SK-N-SH treated with all-trans-retinoic acid at 6 μM for 48 hours (cell line): Measurements from ENCODE around the gene FLT4.

ENCODE experiments used
- ATAC-seq: fragments of 200-7000 bp; cut with Tn5 transposase; 3 replicates; pipeline ENCODE4 v1.9.1; 2020; ENCODE audit warnings: mild to moderate bottlenecking, moderate library complexity
- ARNTL ChIP-seq: fragments of 450-650 bp; formaldehyde crosslinking; IDR thresholded peaks from 2 replicates; pipeline ENCODE4 v1.5.0; 2020; ENCODE audit warnings: low read depth, mild to moderate bottlenecking, moderate library complexity, borderline replicate concordance
- BACH2 ChIP-seq: fragments of 250-450 bp; sonication (Bioruptor Pico); IDR thresholded peaks from 2 replicates; pipeline ENCODE4 v1.9.0; 2021; ENCODE audit warnings: mild to moderate bottlenecking, borderline replicate concordance
- CREB5 ChIP-seq: fragments of 250-450 bp; sonication (Bioruptor Pico); IDR thresholded peaks from 2 replicates; pipeline ENCODE4 v1.5.1; 2020; ENCODE audit warnings: low read depth, mild to moderate bottlenecking, moderate library complexity
- CSDC2 ChIP-seq: fragments of 250-450 bp; sonication (Bioruptor Pico); IDR thresholded peaks from 2 replicates; pipeline ENCODE4 v1.5.0; 2020; ENCODE audit warnings: mild to moderate bottlenecking, moderate library complexity
- GLIS3 ChIP-seq: fragments of 250-450 bp; sonication (Bioruptor Pico); IDR thresholded peaks from 2 replicates; pipeline ENCODE4 v1.5.0; 2020; ENCODE audit warnings: mild to moderate bottlenecking, moderate library complexity
- ISL1 ChIP-seq: fragments of 250-450 bp; sonication (Bioruptor Pico); IDR thresholded peaks from 2 replicates; pipeline ENCODE4 v2.1.2; 2022; ENCODE audit warnings: mild to moderate bottlenecking, moderate library complexity
- OSR1 ChIP-seq: fragments of 250-450 bp; sonication (Bioruptor Pico); IDR thresholded peaks from 2 replicates; pipeline ENCODE4 v1.8.0; 2022; ENCODE audit warnings: moderate library complexity, mild to moderate bottlenecking, inconsistent platforms
- PATZ1 ChIP-seq: fragments of 250-450 bp; sonication (Bioruptor Pico); IDR thresholded peaks from 2 replicates; pipeline ENCODE4 v1.8.0; 2020; ENCODE audit warnings: mild to moderate bottlenecking, moderate library complexity, borderline replicate concordance
- POU6F1 ChIP-seq: fragments of 250-450 bp; sonication (Bioruptor Pico); IDR thresholded peaks from 2 replicates; pipeline ENCODE4 v1.8.0; 2021; ENCODE audit warnings: low read depth, mild to moderate bottlenecking, moderate library complexity, borderline replicate concordance
- PPARA ChIP-seq: fragments of 250-450 bp; sonication (Bioruptor Pico); IDR thresholded peaks from 2 replicates; pipeline ENCODE4 v1.5.0; 2020; ENCODE audit warnings: mild to moderate bottlenecking, borderline replicate concordance
- RARB ChIP-seq: fragments of 250-450 bp; sonication (Bioruptor Pico); IDR thresholded peaks from 2 replicates; pipeline ENCODE4 v1.8.0; 2021; ENCODE audit warnings: mild to moderate bottlenecking, moderate library complexity
- SNAI2 ChIP-seq: fragments of 250-450 bp; sonication (Bioruptor Pico); IDR thresholded peaks from 2 replicates; pipeline ENCODE4 v1.5.0; 2020; ENCODE audit warnings: mild to moderate bottlenecking, moderate library complexity
- TCF4 ChIP-seq: fragments of 250-450 bp; sonication (Bioruptor Pico); IDR thresholded peaks from 2 replicates; pipeline ENCODE4 v1.8.0; 2021; ENCODE audit warnings: mild to moderate bottlenecking, moderate library complexity, borderline replicate concordance
- ZC3H10 ChIP-seq: fragments of 250-450 bp; sonication (Bioruptor Pico); IDR thresholded peaks from 2 replicates; pipeline ENCODE4 v1.5.1; 2021; ENCODE audit warnings: mild to moderate bottlenecking, moderate library complexity
- ZFP3 ChIP-seq: fragments of 250-450 bp; sonication (Bioruptor Pico); IDR thresholded peaks from 2 replicates; pipeline ENCODE4 v1.5.0; 2020; ENCODE audit warnings: mild to moderate bottlenecking, moderate library complexity
- ZFP30 ChIP-seq: fragments of 450-650 bp; formaldehyde crosslinking; IDR thresholded peaks from 2 replicates; pipeline ENCODE4 v1.5.0; 2022; ENCODE audit warnings: mild to moderate bottlenecking, moderate library complexity
- ZNF565 ChIP-seq: fragments of 450-650 bp; formaldehyde crosslinking; conservative IDR thresholded peaks from 2 replicates; pipeline ENCODE4 v1.5.0; 2020; ENCODE audit warnings: low read depth, mild to moderate bottlenecking, moderate library complexity
- ZNF70 ChIP-seq: fragments of 450-650 bp; formaldehyde crosslinking; IDR thresholded peaks from 2 replicates; pipeline ENCODE4 v1.5.0; 2020; ENCODE audit warnings: mild to moderate bottlenecking, moderate library complexity
- ZNF8 ChIP-seq: fragments of 450-650 bp; formaldehyde crosslinking; IDR thresholded peaks from 2 replicates; pipeline ENCODE4 v1.5.0; 2020; ENCODE audit warnings: mild to moderate bottlenecking, moderate library complexity
- TF ChIP-seq, protein P1 (sequence below): fragments of 250-450 bp; sonication (Bioruptor Pico); IDR thresholded peaks from 2 replicates; pipeline ENCODE4 v1.5.0; 2020; ENCODE audit warnings: mild to moderate bottlenecking, moderate library complexity
- TF ChIP-seq, protein P2 (sequence below): fragments of 250-450 bp; sonication (Bioruptor Pico); IDR thresholded peaks from 2 replicates; pipeline ENCODE4 v1.5.1; 2021; ENCODE audit warnings: mild to moderate bottlenecking, moderate library complexity

Gene FLT4

DNA sequence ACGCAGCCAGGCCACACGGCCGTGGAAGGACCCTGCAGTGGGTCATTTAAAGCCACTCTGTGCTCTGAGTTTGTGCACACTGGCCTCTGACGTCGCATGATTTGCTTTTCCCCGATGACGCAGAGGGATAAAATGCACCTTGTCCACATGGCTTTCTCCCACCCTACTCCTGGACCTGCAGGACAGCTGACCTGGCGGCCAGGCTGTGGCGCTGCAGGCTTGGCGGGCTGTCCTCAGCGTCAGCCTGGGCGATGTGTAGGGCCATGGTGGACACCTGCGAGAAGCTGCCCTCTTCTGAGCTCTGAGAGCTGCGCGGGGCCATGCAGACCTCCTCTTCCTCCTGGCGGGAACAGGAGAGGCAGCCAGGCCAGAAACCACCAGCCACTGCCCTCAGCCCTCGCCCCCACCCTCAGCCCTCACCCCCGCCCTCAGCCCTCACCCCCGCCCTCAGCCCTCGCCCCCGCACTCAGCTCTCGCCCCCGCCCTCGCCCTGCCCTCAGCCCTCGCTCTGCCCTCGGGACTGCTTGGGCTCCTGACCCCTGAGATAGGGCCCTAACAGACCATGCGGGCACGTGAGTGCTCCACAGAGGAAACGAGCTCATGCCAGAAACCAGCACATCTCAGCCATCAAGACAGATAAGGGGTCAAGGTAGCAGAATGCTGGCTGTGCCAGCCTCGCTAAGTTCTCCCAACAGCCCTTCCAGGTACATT, 38.1 kb downstream of the FLT4 start (continued):
- TF ChIP-seq, protein P1, sequence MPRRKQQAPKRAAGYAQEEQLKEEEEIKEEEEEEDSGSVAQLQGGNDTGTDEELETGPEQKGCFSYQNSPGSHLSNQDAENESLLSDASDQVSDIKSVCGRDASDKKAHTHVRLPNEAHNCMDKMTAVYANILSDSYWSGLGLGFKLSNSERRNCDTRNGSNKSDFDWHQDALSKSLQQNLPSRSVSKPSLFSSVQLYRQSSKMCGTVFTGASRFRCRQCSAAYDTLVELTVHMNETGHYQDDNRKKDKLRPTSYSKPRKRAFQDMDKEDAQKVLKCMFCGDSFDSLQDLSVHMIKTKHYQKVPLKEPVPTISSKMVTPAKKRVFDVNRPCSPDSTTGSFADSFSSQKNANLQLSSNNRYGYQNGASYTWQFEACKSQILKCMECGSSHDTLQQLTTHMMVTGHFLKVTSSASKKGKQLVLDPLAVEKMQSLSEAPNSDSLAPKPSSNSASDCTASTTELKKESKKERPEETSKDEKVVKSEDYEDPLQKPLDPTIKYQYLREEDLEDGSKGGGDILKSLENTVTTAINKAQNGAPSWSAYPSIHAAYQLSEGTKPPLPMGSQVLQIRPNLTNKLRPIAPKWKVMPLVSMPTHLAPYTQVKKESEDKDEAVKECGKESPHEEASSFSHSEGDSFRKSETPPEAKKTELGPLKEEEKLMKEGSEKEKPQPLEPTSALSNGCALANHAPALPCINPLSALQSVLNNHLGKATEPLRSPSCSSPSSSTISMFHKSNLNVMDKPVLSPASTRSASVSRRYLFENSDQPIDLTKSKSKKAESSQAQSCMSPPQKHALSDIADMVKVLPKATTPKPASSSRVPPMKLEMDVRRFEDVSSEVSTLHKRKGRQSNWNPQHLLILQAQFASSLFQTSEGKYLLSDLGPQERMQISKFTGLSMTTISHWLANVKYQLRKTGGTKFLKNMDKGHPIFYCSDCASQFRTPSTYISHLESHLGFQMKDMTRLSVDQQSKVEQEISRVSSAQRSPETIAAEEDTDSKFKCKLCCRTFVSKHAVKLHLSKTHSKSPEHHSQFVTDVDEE (CRISPR knock-in tag) = no peak
- TF ChIP-seq ZNF70 (no peak), PPARA (no peak), RARB (CRISPR knock-in tag) (no peak), SNAI2 (no peak), ISL1 (CRISPR knock-in tag) (no peak), CREB5 (no peak), GLIS3 (CRISPR knock-in tag) (no peak), CSDC2 (CRISPR knock-in tag) (no peak)

- no peak for ATAC-seq
- no peak for TF ChIP-seq GLIS3 (CRISPR knock-in tag)
- TF ChIP-seq OSR1 (CRISPR knock-in tag) = no peak
- no peak for TF ChIP-seq CSDC2 (CRISPR knock-in tag)
- TF ChIP-seq PATZ1 (CRISPR knock-in tag) = no peak
- no peak for TF ChIP-seq ZNF70
- TF ChIP-seq ZFP30 (CRISPR knock-in tag) = no peak
- TF ChIP-seq TCF4 = no peak
- no peak for TF ChIP-seq CREB5
- no peak for TF ChIP-seq ZNF8 (CRISPR knock-in tag)
- no peak for TF ChIP-seq PPARA
- TF ChIP-seq ARNTL (CRISPR knock-in tag) = no peak
- no peak for TF ChIP-seq POU6F1
- TF ChIP-seq ZFP3 (CRISPR knock-in tag) = no peak
- TF ChIP-seq SNAI2 = no peak
- TF ChIP-seq BACH2 = no peak
- TF ChIP-seq, protein P2, sequence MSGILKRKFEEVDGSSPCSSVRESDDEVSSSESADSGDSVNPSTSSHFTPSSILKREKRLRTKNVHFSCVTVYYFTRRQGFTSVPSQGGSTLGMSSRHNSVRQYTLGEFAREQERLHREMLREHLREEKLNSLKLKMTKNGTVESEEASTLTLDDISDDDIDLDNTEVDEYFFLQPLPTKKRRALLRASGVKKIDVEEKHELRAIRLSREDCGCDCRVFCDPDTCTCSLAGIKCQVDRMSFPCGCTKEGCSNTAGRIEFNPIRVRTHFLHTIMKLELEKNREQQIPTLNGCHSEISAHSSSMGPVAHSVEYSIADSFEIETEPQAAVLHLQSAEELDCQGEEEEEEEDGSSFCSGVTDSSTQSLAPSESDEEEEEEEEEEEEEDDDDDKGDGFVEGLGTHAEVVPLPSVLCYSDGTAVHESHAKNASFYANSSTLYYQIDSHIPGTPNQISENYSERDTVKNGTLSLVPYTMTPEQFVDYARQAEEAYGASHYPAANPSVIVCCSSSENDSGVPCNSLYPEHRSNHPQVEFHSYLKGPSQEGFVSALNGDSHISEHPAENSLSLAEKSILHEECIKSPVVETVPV (CRISPR knock-in tag) = no peak
Measured at GRCh38 chr5:180609817-180610550, 39.4 kb downstream of the FLT4 start.

- no peak for ATAC-seq
- TF ChIP-seq RARB (CRISPR knock-in tag) = no peak
- TF ChIP-seq ARNTL (CRISPR knock-in tag) = no peak
- no peak for TF ChIP-seq PATZ1 (CRISPR knock-in tag)
- TF ChIP-seq, protein P2 (CRISPR knock-in tag) = no peak
- TF ChIP-seq SNAI2 = no peak
- TF ChIP-seq CREB5 = no peak
- no peak for TF ChIP-seq ZC3H10 (CRISPR knock-in tag)
- no peak for TF ChIP-seq CSDC2 (CRISPR knock-in tag)
- TF ChIP-seq ZNF565 (CRISPR knock-in tag) = no peak
- TF ChIP-seq PPARA = no peak
- no peak for TF ChIP-seq ZFP30 (CRISPR knock-in tag)
Measured at GRCh38 chr5:180609386-180609785, 40.0 kb downstream of the FLT4 start.
